Right atrium auricular region (tissue), 2 donors: ENCODE data around the gene TNS3. TPM values are rescaled to one million over a fixed set of nuclear protein-coding genes. Genes with fewer than 3 reads are reported as not detected.
"Not testable (repeated sequence)": the region's sequence is repeated elsewhere in the genome, so short reads cannot be mapped to it uniquely, and the experiment has no call there.

ENCODE experiments used
- DNase-seq: peaks from one replicate; pipeline ENCODE4 v3.0.0-alpha.2; 2019; ENCODE audit warnings: low spot score
- H3K27ac ChIP-seq, 2 donors: fragments of 200-600 bp; sonication (generic); 1 replicate in 1 of 2; 2 replicates in 1 of 2; pipeline ENCODE4 v1.5.1; 2016 to 2019
- H3K27me3 ChIP-seq, 2 donors: fragments of 200-600 bp; sonication (generic); one replicate each; pipeline versions ENCODE4 v1.5.1 to v1.6.0; 2017 to 2019
- H3K36me3 ChIP-seq: fragments of 200-600 bp; sonication (generic); one replicate; pipeline ENCODE4 v1.5.1; 2016
- H3K4me1 ChIP-seq, 2 donors: fragments of 200-600 bp; sonication (generic); one replicate each; pipeline versions ENCODE4 v1.5.1 to v1.6.0; 2017 to 2019
- H3K4me3 ChIP-seq, 2 donors: fragments of 200-600 bp; sonication (generic); 1 replicate in 1 of 2; 2 replicates in 1 of 2; pipeline ENCODE4 v1.5.1; 2017 to 2019; ENCODE audit warnings: mild to moderate bottlenecking in 1 of 2, moderate library complexity in 1 of 2
- H3K9me3 ChIP-seq, 2 donors: fragments of 200-600 bp; sonication (generic); one replicate each; pipeline ENCODE4 v1.5.1; 2019
- CTCF ChIP-seq, 2 donors: fragments of 200-600 bp; sonication (generic); IDR thresholded peaks; one replicate each; pipeline ENCODE4 v1.5.1; 2019; ENCODE audit warnings: antibody characterized with exemption in 2 of 2
- total RNA-seq, 2 donors: library from RNA; depleted of rRNA; stranded (reverse); fragments of >200 nt; gene quantifications; one replicate each; pipeline ENCODE4 v1.1.0, GENCODE V29; 2016

Gene TNS3
- total RNA-seq, 2 donors from 2014 or later: 39.7 to 44.4 TPM

GRCh38 chr7:47546171-47546570 lies 35.7 kb downstream of the TNS3 start:
- no peak for TF ChIP-seq CTCF (IDR thresholded peaks at IDR 0.05)
- DNase-seq: no peak
- Histone ChIP-seq H3K27ac (no peak overlapping the region), H3K4me3 (no peak overlapping the region), H3K4me1 (peaks cover 0 to 2% of the 10 kb centered on the region in 2 donors), H3K27me3 (no peaks in the 10 kb centered on the region), H3K36me3 (no peaks in the 10 kb centered on the region), H3K9me3 (no peaks in the 10 kb centered on the region)

- Histone ChIP-seq H3K36me3 (no peaks in the 10 kb centered on the region), H3K4me3 (no peak overlapping the region), H3K9me3 (no peaks in the 10 kb centered on the region), H3K4me1 (no peaks in the 10 kb centered on the region), H3K27me3 (no peaks in the 10 kb centered on the region), H3K27ac (no peak overlapping the region)
- DNase-seq: no peak
- TF ChIP-seq CTCF (IDR thresholded peaks at IDR 0.05): no peak
Measured at GRCh38 chr7:47544416-47544815, 37.5 kb downstream of the TNS3 start.

GRCh38 chr7:47543714-47544113 lies 38.2 kb downstream of the TNS3 start:
- H3K4me1 ChIP-seq: no peaks in the 10 kb centered on the region
- DNase-seq: no peak
- no peak overlapping the region for H3K4me3 ChIP-seq
- H3K27ac ChIP-seq: no peak overlapping the region
- no peaks in the 10 kb centered on the region for H3K36me3 ChIP-seq
- no peaks in the 10 kb centered on the region for H3K27me3 ChIP-seq
- no peak for TF ChIP-seq CTCF (IDR thresholded peaks at IDR 0.05)
- H3K9me3 ChIP-seq: no peaks in the 10 kb centered on the region

GRCh38 chr7:47543056-47543455 lies 38.9 kb downstream of the TNS3 start:
- no peak for DNase-seq
- Histone ChIP-seq H3K9me3 (no peaks in the 10 kb centered on the region), H3K4me3 (no peak overlapping the region), H3K27ac (no peak overlapping the region), H3K36me3 (no peaks in the 10 kb centered on the region), H3K4me1 (no peaks in the 10 kb centered on the region), H3K27me3 (no peaks in the 10 kb centered on the region)
- no peak for TF ChIP-seq CTCF (IDR thresholded peaks at IDR 0.05)

GRCh38 chr7:47542051-47542450 lies 39.9 kb downstream of the TNS3 start:
- no peaks in the 10 kb centered on the region for H3K27me3 ChIP-seq
- peaks cover 0 to 8% of the 10 kb centered on the region in 2 donors for H3K4me1 ChIP-seq
- H3K4me3 ChIP-seq: no peak overlapping the region
- no peak overlapping the region for H3K27ac ChIP-seq
- no peaks in the 10 kb centered on the region for H3K36me3 ChIP-seq
- no peak for TF ChIP-seq CTCF (IDR thresholded peaks at IDR 0.05)
- DNase-seq: no peak
- H3K9me3 ChIP-seq: no peaks in the 10 kb centered on the region

GRCh38 chr7:47541485-47541884 lies 40.4 kb downstream of the TNS3 start:
- peaks cover 0 to 14% of the 10 kb centered on the region in 2 donors for H3K4me1 ChIP-seq
- H3K27me3 ChIP-seq, DNase-seq, H3K36me3 ChIP-seq, H3K27ac ChIP-seq, H3K4me3 ChIP-seq, H3K9me3 ChIP-seq: not testable (repeated sequence)
